GM21423 (cell line): Measurements from ENCODE around the gene GRID1.
"Not testable (repeated sequence)": the region's sequence is repeated elsewhere in the genome, so short reads cannot be mapped to it uniquely, and the experiment has no call there.

ENCODE experiments used
- ATAC-seq: cut with Tn5 transposase; IDR thresholded peaks from one replicate; pipeline ENCODE4 v1.9.1; 2021; ENCODE audit warnings: mild to moderate bottlenecking, moderate library complexity; ENCODE audit not compliant: unreplicated experiment

The GRID1 gene

GRCh38 chr10:86051586-86051985, 315.0 kb downstream of the GRID1 start:
- no peak for ATAC-seq

DNA sequence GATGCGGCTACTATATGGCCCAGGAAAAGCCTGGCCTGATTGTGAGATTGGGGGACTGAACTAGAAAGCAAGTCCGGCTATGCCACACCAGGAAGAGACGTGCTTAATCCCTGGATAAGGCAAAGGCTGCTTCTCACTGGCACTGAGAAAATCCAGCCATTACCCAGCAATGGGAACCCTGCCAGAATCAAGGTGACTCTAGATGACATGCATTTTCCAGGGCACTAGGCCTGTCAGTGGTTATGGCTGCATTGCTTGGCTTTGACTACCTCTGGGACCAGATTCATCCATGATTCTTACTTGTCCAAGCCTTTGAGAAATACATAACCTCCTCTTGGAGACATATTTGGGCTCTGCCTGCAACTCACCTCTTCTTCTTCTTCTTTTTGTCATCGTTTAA, 317.2 kb downstream of the GRID1 start:
- no peak for ATAC-seq

GRCh38 chr10:86048973-86049372, 317.6 kb downstream of the GRID1 start:
- ATAC-seq: no peak

DNA sequence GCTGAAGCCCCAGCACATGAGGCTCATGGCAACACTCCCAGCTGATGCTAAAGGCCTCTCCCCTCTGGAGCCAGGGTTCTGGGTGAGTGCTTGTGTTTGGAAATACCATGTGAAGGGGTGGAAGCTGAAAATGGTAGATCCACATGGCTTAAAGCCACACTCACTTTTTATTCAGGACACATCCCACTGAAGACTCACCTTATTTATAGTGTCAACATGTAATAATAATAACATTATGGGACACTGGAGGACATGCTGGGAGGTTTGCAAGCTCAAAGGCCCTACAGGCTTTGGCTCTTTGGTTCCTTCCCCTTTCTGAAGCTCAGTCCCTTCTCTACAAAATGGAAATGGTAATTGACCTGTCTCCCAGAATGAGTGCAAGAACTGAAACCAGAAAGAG, 318.0 kb downstream of the GRID1 start:
- ATAC-seq: no peak

DNA sequence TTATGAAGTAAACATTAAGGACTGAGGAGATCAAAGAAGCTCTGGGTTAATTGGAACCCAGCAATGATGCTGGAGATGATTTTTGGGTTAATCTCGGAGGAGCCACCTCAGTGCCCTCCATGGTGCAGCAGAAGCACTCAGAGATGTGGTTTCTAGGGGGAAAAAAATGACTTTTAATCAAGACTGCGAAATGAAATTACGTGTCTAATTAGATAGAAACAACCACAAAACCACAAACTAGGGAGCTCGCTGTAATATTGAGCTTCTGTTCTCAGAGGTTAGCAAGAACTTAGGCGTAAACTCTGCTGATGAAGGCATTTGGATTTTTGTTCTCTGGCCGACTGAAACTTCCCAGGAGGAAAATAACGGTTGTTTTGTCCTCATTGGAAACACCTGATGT, 319.0 kb downstream of the GRID1 start:
- no peak for ATAC-seq

DNA sequence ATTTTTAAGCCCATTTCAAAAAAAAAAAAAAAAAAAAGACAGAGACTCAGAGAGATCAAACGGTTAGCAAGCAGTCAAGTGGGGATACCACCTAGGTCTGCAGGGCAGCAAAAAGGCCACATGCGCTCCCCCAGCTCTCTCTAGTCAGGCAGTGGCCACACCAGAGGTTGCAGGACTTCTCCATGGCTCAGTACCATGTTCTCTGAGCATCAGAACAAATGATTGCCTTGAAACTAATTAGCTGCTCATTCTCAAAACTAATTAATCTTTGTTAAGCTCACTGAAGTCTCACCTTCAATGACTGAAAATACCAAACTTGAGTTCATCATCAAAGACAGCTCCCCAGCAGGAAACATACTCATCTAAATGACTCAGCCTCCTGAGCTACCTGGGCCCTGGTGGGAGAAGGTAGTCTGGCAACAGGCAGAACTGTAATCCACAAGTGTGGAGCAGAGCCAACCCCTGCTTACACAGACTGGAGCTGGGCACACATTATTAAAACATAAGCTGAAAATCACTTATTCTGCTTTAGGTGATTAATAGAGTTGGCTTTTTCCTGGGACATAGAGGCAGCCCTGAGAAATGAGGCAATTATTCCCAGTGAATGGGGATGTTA, 319.6 kb downstream of the GRID1 start:
- no peak for ATAC-seq

DNA sequence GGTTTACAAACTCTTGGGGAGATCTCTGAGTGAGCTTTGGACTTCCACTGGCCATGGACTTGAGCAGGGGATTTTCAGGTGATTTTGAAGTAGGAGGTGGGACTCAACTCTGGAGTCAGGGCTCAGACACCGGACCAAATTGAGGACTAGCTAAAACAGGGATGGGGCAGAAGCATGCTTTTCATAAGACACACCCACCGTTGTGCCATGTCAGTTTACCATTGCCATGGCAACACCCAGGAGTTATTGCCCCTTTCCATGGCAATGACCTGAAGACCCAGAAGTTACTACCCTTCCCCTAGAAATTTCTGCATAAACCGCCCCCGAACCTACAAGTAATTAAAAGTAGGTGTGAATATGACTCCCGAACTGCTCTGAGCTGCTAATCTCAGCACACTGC, 320.7 kb downstream of the GRID1 start:
- ATAC-seq: no peak

- no peak for ATAC-seq
These were observed 322.6 kb downstream of the GRID1 start for GRCh38 chr10:86044029-86044428.

DNA sequence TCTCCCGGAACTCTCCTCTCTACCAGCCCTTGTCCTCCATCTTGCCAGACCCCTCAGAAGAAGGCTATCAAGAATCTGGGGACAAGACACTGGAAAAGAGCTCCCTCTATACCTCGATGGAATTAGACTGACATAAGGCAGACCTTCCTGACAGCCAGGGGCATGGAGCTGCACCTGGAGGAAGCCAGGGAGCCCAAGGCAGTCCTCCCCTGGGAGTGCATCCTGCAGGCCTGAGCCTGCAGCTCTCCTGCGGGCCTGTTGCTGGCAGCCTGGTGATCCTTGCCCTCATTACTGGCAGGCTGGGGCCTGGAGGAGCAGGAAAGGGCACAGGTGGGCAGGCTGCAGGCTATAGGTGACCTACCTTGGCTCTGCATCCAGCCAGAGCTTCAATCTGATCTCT, 323.4 kb downstream of the GRID1 start:
- ATAC-seq: no peak

- no peak for ATAC-seq
These were observed 324.4 kb downstream of the GRID1 start for GRCh38 chr10:86042161-86042560.

DNA sequence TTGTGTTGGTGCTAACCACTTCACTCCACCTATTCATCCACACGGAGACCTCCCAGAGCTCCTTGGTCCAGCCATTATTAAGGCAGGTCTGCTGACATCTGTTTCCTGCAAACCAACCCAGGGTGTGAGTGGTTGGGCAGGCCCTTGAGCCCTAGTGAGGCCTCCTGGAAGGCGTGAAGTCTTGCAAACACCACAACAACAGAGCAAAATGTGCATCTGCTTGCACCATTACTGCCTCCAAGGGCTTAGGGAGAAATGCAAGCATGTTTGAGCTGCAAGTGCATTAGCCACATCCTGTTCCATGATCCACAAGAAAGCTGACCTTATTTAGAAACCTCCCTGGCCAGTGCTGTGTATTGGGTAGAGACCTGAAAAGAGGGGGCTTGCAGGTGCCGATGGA, 325.5 kb downstream of the GRID1 start:
- no peak for ATAC-seq

DNA sequence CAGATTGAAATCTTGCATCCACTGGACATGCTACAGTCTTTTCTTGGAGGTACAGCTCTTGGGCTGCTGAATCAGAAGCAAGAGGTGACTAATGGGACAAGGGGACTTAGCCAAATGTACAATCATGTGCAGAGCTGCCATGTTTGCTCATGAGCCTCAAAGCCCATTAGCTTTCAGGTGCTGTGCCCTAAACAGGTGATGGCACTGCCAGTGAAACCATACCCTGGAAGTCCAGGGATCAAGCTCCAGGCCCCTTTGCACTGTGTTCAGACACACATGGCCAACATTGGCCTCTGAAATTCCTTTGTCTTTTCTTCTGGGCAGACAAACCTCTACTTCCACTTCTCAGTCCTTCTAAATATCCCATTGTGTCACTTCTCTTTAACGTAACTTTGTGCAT, 328.2 kb downstream of the GRID1 start:
- no peak for ATAC-seq

DNA sequence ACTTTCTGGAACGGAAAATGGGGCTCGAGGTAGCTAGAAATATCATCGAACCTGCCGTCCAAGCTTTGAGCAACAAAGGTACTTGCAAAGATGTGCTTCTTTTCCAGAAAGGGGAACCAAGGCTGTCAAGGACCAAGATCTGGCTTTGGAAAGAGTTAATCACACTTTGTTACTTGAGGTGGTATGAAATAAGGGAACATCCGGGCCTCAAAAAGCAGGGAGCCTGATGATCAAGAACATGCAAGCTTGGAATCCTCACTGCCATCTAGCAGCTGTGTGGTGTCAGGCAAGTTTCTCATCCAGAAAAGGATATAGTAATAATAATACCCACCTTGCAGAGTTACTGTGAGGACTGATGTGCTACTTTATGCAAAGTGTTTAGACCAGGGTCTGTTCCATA, 329.5 kb downstream of the GRID1 start:
- ATAC-seq: no peak

DNA sequence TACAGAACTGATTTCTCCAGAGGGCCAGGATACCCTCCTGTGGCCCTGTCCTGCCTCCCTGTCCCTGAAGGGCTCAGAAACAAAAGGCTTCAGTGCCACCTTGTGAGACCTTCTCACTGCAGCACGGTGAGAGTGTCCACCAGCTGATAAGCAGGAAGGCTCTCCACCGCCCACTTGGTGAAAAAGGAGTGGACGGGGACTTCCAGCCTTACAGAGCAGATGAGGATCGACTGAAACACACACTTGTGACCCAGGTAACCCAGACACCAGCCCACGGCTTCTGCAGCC, 330.1 kb downstream of the GRID1 start:
- no peak for ATAC-seq

DNA sequence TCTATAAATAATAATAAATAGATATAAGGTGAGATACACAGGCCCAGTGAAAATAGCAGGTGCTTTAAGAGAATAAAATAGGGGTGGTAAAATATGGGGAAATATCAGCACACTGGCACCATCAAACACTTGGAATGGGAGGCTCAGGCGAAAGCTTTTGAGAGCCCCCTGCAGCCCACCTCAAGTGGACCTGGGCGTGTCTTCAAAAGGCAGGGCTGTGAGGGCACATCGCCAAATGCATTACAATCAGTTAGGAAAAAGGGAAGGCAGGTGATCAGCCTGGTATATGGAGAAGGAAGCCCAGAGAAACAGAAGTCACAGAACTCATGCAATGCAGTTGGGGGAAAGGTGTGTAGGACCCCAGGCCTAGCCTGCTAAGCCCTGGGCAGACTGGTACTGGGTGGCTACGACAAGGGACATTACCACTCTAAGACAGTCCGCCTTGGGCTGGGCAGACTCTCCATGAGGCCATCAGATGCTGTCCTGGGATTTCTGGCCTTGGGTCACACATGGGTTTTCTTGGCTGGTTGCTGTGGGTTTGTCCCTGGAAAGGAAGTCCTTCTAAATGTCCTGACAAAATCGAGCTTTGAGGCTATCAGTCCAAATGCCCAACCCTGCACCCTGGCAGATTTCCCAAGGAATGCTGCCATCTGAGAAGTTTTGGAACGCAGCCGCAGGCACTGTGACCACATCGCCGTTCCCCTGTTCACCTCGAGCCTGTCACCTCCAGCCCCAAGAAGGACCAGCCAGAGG, 330.6 kb downstream of the GRID1 start:
- ATAC-seq: no peak

- no peak for ATAC-seq
These were observed 331.9 kb downstream of the GRID1 start for GRCh38 chr10:86034710-86035109.

- ATAC-seq: no peak
These were observed 333.0 kb downstream of the GRID1 start for GRCh38 chr10:86033581-86033980.

DNA sequence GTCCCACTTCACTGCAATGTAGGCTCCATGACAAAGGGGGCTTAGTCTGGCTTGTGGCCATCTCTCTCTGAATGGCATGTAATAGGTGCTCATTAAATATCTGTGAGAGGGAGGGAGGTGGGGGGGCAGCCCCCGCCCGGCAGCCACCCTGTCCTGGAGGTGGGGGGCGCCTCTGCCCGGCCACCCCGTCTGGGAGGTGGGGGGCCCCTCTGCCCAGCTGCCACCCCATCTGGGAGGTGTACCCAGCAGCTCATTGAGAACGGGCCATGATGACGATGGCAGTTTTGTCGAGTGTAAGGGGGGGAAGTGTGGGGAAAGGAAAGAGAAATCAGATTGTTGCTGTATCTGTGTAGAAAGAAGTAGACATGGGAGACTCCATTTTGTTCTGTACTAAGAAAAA, 334.5 kb downstream of the GRID1 start:
- not testable (repeated sequence) for ATAC-seq

DNA sequence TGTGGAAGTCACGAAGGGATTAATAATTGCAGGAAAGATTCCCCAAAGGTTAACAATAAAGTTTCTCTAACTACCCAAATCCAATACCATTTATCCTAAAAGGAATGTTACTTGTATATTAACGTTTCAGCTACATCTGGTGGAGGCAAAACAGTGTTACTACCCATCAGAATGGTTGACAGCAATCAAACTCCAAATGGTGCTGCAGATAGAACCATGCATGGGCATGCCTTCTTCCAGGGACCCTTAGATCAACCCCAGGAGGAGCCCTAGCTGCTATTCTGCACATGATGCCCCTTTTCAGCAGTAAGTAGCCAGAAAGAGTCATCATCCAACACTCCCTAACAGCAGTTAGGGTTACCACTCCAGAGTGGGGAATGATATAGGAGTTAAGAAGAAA, 336.3 kb downstream of the GRID1 start:
- no peak for ATAC-seq

DNA sequence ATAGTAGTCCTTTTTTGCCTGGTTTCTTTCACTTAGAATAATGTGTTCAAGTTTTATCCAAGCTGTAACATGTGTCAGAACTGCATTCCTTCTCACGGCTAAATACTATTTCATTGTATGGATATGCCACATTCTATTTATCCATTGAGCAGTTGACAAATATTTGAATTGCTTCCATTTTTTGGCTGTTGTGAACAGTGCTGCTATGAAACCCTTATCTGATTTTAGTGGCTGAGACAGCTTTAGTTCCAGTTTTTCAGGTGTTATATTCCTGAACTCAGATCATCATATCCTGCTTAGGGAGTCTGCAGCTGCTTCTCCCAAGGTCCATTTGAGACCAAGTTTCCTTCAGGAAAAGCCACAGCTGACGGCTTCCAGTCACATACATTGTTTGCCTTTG, 339.2 kb downstream of the GRID1 start:
- no peak for ATAC-seq

DNA sequence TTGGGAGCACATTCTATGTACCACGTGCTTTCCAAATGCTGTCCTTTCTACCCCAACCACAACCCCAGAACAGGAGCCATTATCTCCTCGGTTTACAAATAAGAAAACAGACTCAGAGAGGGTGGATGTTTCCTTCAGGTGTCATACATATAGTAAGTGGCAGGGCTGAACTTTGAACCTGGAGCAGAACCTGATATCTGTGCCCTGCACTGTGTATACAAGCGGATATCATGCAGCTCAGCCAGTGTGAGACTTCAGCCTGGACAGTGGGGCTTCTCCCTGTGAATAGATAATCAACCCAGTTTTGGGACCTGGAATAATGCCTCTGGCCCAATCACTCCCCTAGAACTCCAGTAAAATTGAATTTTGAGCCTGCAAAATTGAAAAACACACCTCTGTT, 341.1 kb downstream of the GRID1 start:
- no peak for ATAC-seq

DNA sequence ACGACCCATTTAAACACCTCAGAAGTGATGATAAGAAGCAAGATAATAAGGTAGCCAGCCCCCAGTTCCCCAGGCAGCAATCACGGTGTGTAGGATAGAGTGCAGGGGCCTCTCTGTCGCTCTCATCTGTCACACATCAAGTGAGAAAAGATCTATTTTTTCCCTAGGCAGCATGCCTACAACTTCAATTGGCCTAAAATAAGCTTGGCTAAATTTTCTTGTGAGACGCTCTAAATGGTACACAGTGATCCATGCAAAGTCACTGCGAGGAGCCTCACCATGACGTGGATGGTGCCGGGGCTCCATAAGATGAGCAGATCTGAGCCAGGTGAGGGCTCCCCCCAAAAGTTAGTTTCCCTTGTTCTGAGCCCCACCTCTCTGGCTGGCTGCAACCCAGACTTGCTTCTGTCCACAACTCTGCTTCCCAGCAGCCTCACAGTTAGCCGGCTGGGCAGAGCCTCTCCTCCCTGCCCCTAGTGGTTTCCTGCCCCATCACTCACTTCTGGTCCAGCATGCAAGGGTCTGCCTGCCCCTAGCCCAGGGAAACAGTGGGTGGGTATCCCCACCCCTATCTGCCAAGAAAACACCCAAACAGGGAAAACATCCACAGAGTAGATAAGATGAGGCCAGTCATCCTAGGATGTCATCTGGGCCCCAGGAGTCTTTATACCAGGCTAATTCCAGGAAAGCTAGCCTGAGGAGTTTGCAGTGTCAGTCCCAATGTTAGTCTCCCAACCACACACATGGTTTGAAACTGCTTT, 342.1 kb downstream of the GRID1 start:
- no peak for ATAC-seq
